GM23338 (cell line): Measurements from ENCODE around the gene CBFA2T3. TPM values are rescaled to one million over a fixed set of nuclear protein-coding genes. Genes with fewer than 3 reads are reported as not detected.

Experiments used
- ATAC-seq: fragments of 200-7000 bp; cut with Tn5 transposase; 3 replicates; pipeline ENCODE4 v1.9.1; 2020
- DNase-seq: peaks from one replicate; pipeline ENCODE4 v3.0.0-alpha.2; 2015; ENCODE audit warnings: low spot score
- H2AFZ ChIP-seq: fragments of 200-600 bp; sonication (generic); 2 replicates; pipeline ENCODE4 v1.8.0; 2016; ENCODE audit warnings: antibody characterized with exemption, mild to moderate bottlenecking, moderate library complexity
- H3F3A ChIP-seq: fragments of 200-600 bp; sonication (generic); replicated peaks from 2 replicates; pipeline ENCODE4 v1.8.0; 2017; ENCODE audit warnings: antibody characterized with exemption, mixed run types, low read depth
- H3K27ac ChIP-seq: fragments of 200-600 bp; sonication (generic); 2 replicates; pipeline ENCODE4 v1.6.1; 2016; ENCODE audit warnings: low read depth
- H3K27me3 ChIP-seq: fragments of 200-600 bp; sonication (generic); 2 replicates; pipeline ENCODE4 v1.8.0; 2016; ENCODE audit warnings: mild to moderate bottlenecking, mixed run types, moderate library complexity; ENCODE audit not compliant: insufficient read depth
- H3K36me3 ChIP-seq: fragments of 200-600 bp; sonication (generic); 2 replicates; pipeline ENCODE4 v1.8.0; 2016; ENCODE audit warnings: mild to moderate bottlenecking; ENCODE audit not compliant: insufficient read depth
- H3K4me1 ChIP-seq: fragments of 200-600 bp; sonication (generic); 2 replicates; pipeline ENCODE4 v1.8.0; 2016; ENCODE audit warnings: mild to moderate bottlenecking, moderate library complexity; ENCODE audit not compliant: insufficient read depth
- H3K4me2 ChIP-seq: fragments of 200-600 bp; sonication (generic); 2 replicates; pipeline ENCODE4 v1.7.1; 2017; ENCODE audit warnings: mixed run types
- H3K4me3 ChIP-seq: fragments of 200-600 bp; sonication (generic); 2 replicates; pipeline ENCODE4 v1.6.1; 2016; ENCODE audit warnings: mixed run types
- H3K79me2 ChIP-seq: fragments of 200-600 bp; sonication (generic); replicated peaks from 2 replicates; pipeline ENCODE4 v1.8.0; 2017; ENCODE audit warnings: mild to moderate bottlenecking; ENCODE audit not compliant: insufficient read depth
- H3K9me2 ChIP-seq: fragments of 200-600 bp; sonication (generic); 2 replicates; pipeline ENCODE4 v1.8.0; 2017; ENCODE audit not compliant: insufficient read depth
- H4K20me1 ChIP-seq: fragments of 200-600 bp; sonication (generic); replicated peaks from 2 replicates; pipeline ENCODE4 v1.8.0; 2017; ENCODE audit warnings: mild to moderate bottlenecking; ENCODE audit not compliant: insufficient read depth
- H3K27ac Mint-ChIP-seq: 2 replicates; pipeline ENCODE4 v1.8.0; 2020; ENCODE audit warnings: inconsistent platforms, mild to moderate bottlenecking, moderate library complexity, mixed read lengths
- H3K27me3 Mint-ChIP-seq: 3 replicates; pipeline ENCODE4 v1.8.0; 2022; ENCODE audit warnings: low read depth, mild to moderate bottlenecking, moderate library complexity, mixed read lengths, inconsistent platforms; ENCODE audit not compliant: insufficient read depth, poor library complexity
- H3K36me3 Mint-ChIP-seq: 3 replicates; pipeline ENCODE4 v1.8.0; 2021; ENCODE audit warnings: low read depth, mild to moderate bottlenecking, inconsistent platforms, moderate library complexity, mixed read lengths
- H3K4me1 Mint-ChIP-seq: 3 replicates; pipeline ENCODE4 v1.8.0; 2020; ENCODE audit warnings: mild to moderate bottlenecking, inconsistent platforms, mixed read lengths
- H3K4me3 Mint-ChIP-seq: 3 replicates; pipeline ENCODE4 v1.8.0; 2021; ENCODE audit warnings: moderate library complexity, mild to moderate bottlenecking, inconsistent platforms, mixed read lengths
- H3K9me3 Mint-ChIP-seq: 3 replicates; pipeline ENCODE4 v1.8.0; 2020; ENCODE audit warnings: moderate library complexity, mild to moderate bottlenecking, inconsistent platforms, mixed read lengths
- CREB1 ChIP-seq: fragments of 250-450 bp; sonication (Bioruptor Pico); IDR thresholded peaks from 2 replicates; pipeline ENCODE4 v1.5.0; 2020; ENCODE audit warnings: low read depth, mild to moderate bottlenecking, moderate library complexity
- CTCF ChIP-seq, 2 experiments: fragments of 200-600 bp in 1 of 2; sonication (generic) in 1 of 2; conservative IDR thresholded peaks; 2 replicates each; pipeline versions ENCODE4 v1.5.1 to v1.6.1; 2016 to 2017; ENCODE audit warnings: antibody characterized with exemption in 2 of 2, low read depth in 2 of 2, mild to moderate bottlenecking in 2 of 2, moderate library complexity in 1 of 2
- ETS1 ChIP-seq: IDR thresholded peaks from 2 replicates; pipeline ENCODE4 v1.6.1; 2016; ENCODE audit warnings: antibody characterized with exemption
- EZH2 ChIP-seq: fragments of 200-600 bp; sonication (generic); IDR thresholded peaks from one replicate; pipeline ENCODE4 v1.8.0; 2017; ENCODE audit warnings: antibody characterized with exemption, mild to moderate bottlenecking, low read depth; ENCODE audit not compliant: unreplicated experiment
- EZH2phosphoT487 ChIP-seq: fragments of 200-600 bp; sonication (generic); IDR thresholded peaks from one replicate; pipeline ENCODE4 v1.8.1; 2018; ENCODE audit warnings: antibody characterized with exemption; ENCODE audit not compliant: unreplicated experiment
- JUNB ChIP-seq: IDR thresholded peaks from one replicate; pipeline ENCODE4 v1.6.1; 2016; ENCODE audit warnings: antibody characterized with exemption; ENCODE audit not compliant: unreplicated experiment
- NANOG ChIP-seq: IDR thresholded peaks from 2 replicates; pipeline ENCODE4 v1.6.1; 2016; ENCODE audit warnings: antibody characterized with exemption, borderline replicate concordance
- POLR2AphosphoS5 ChIP-seq: IDR thresholded peaks from 2 replicates; pipeline ENCODE4 v1.6.1; 2016; ENCODE audit warnings: antibody characterized with exemption, low read depth
- REST ChIP-seq: IDR thresholded peaks from one replicate; pipeline ENCODE4 v1.6.1; 2018; ENCODE audit warnings: antibody characterized with exemption; ENCODE audit not compliant: unreplicated experiment
- STAT1 ChIP-seq: IDR thresholded peaks from one replicate; pipeline ENCODE4 v1.6.1; 2016; ENCODE audit warnings: antibody characterized with exemption; ENCODE audit not compliant: unreplicated experiment
- ZNF114 ChIP-seq: fragments of 250-450 bp; sonication (Bioruptor Pico); IDR thresholded peaks from 2 replicates; pipeline ENCODE4 v1.5.0; 2020; ENCODE audit warnings: mild to moderate bottlenecking, moderate library complexity
- ZNF331 ChIP-seq: fragments of 250-450 bp; sonication (Bioruptor Pico); IDR thresholded peaks from 2 replicates; pipeline ENCODE4 v1.5.0; 2020; ENCODE audit warnings: low read depth, mild to moderate bottlenecking, moderate library complexity
- ZNF462 ChIP-seq: fragments of 250-450 bp; sonication (Bioruptor Pico); IDR thresholded peaks from 2 replicates; pipeline ENCODE4 v1.5.0; 2020; ENCODE audit warnings: mild to moderate bottlenecking, moderate library complexity
- polyA plus RNA-seq: library from polyadenylated mRNA; unstranded; fragments of >200 nt; fragmentation: Nextera tagmentation; extraction: Ambion mirVana; gene quantifications from 2 replicates; pipeline ENCODE4 v1.2.1, GENCODE V29; 2016
- total RNA-seq: library from RNA; depleted of rRNA; stranded (reverse); fragments of >200 nt; shearing (Covaris generic); gene quantifications from 2 replicates; pipeline ENCODE4 v1.2.3, GENCODE V29; 2014

The CBFA2T3 gene
- total and polyA plus RNA-seq, 2 experiments from 2014 or later = 0.87 to 1.5 TPM

GRCh38 chr16:88955906-88956305 is 21.1 kb downstream of the CBFA2T3 start:
- H3K79me2 ChIP-seq = no peaks in the 10 kb centered on the region
- no peak for ATAC-seq
- no peaks in the 10 kb centered on the region for H3K4me1 ChIP-seq
- Mint-ChIP-seq H3K27ac (no peak overlapping the region), H3K9me3 (no peaks in the 10 kb centered on the region), H3K36me3 (no peaks in the 10 kb centered on the region), H3K4me3 (no peak overlapping the region), H3K27me3 (peaks cover 3% of the 10 kb centered on the region), H3K4me1 (no peaks in the 10 kb centered on the region)
- H3K4me3 ChIP-seq = no peak overlapping the region
- no peaks in the 10 kb centered on the region for H4K20me1 ChIP-seq
- DNase-seq = no peak
- H3K27me3 ChIP-seq = no peaks in the 10 kb centered on the region
- H2AFZ ChIP-seq = no peak overlapping the region
- H3K4me2 ChIP-seq = no peak overlapping the region
- H3K9me2 ChIP-seq = no peaks in the 10 kb centered on the region
- no peak overlapping the region for H3K27ac ChIP-seq
- H3F3A ChIP-seq = no peaks in the 10 kb centered on the region
- no peak for TF ChIP-seq NANOG
- no peak for TF ChIP-seq EZH2phosphoT487
- TF ChIP-seq EZH2 = no peak
- TF ChIP-seq ETS1 = no peak
- TF ChIP-seq CREB1 = no peak
- TF ChIP-seq CTCF (conservative IDR thresholded peaks at IDR 0.05; ENCODE audit: low read depth in 2 of 2) = no peak
- TF ChIP-seq JUNB = no peak
- TF ChIP-seq REST = no peak
- no peak for TF ChIP-seq STAT1
- no peak for TF ChIP-seq ZNF331
- TF ChIP-seq POLR2AphosphoS5 = no peak
- no peak for TF ChIP-seq ZNF462 (CRISPR knock-in tag)
- TF ChIP-seq ZNF114 = no peak
- no peaks in the 10 kb centered on the region for H3K36me3 ChIP-seq
